NCI-H2227 treated with DMSO at 0.1 percent for 48 hours (cell line): Measurements from ENCODE around the gene ANKRD13D.
A peak's percentile ranks its signal among the peaks of the same experiment; 100 is the strongest.

ENCODE experiments used
- DNase-seq: peaks from one replicate; lab custom pipeline; 2025; lab: John Stamatoyannopoulos, UW

ANKRD13D gene

DNA sequence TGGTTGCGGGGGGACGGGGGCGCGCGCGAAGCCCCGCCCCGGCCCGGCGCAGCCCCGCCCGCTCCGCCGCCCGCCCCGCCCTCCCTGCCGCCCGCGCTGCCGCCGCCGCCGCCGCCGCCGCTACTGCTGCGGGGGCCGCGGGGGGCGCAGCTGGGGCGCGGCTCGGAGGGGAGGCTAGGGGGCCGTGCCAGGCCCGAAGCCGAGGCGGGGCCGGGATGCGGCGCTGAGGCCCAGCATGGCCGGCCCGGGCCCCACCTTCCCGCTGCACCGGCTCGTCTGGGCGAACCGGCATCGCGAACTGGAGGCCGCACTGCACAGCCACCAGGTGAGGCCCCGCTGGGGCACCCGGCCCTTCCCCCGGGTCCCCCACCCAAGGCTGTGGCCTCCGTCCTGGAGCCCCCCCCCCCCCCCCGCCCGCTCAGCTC lies at the start of gene ANKRD13D:
Gene ANKRD13D, plus strand, starts transcription at position 78 of the 425 bp plus-strand sequence. Its CDS starts 158 bp downstream, at position 236.
- no peak for DNase-seq

DNA sequence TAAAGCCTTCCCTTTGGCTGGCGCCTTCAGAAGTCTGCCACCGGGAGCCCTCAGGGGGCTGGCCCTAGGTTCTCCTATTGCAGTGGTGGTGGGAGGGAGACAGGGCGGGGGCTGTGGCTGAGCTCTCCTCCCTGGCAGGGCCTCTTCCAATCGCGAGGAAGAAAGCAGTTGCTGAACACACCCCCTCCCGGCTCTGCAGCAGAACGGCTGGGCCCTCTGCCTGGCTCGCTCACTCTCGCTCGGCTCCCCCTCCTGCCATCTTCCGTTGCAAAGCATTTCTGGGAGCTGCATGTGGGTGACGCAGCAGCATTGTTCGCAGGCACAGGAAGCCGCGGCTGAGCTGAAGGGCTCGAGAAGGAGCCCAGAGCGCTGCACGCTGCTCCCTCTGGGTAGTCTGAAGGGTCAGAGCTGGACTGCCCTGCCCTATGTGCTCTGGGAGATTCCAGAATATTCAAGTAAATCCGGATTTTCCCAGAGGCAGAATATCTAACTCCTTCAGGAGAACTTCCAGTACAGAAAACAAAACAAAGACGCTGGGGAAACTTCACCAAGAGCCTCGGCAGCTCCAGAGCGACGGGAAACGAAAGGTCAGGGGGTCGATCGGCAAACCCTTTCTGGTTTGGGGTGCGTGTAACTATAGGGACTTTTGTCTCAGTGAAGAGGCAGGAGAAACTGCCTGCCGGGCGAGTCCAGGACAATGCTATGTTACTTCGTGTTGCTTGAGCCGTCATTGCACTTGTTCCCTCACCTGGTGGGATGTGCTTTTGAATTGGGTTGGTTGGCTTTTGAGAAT lies 49.1 kb upstream of the ANKRD13D start:
- DNase-seq: peak; percentile 99

DNA sequence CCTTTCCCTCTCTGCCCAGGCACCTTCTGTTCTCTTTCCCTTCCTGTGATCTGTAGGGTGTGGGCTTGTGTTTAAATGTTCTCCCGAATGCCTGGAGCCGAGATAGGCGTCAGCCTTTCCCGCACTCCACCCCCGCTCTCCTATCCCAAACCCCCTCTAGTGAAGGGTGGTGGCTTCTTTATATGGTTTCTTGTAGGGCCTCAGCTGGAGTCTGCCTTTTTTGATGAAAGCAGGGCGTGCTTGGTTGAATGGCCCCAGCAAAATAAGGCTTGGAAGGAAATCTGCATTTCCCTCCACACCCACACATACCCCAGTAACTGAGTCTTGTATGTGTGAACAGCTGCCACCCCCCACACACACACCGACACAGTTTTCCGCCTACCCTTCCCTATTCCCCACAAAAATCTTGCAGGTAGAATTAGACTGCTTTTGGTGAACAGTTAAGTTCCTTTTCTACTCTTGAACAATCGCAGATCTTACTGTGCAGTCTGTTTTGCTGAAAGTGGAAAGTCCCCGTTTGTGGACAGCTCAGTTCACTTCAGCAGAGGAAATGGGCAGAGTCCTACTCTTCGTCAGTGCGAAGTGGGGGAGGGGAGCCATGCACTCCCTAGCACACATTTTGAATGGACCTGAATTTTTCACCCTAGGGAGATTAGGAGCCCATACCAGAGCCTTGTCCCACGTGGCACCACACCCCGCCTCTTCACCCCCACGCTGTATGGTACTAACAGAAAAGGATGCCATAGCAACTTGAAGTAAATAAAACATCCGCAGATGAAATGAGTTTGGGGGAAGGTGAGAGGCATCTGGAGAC lies 48.3 kb upstream of the ANKRD13D start:
- peak; percentile 40 for DNase-seq

DNA sequence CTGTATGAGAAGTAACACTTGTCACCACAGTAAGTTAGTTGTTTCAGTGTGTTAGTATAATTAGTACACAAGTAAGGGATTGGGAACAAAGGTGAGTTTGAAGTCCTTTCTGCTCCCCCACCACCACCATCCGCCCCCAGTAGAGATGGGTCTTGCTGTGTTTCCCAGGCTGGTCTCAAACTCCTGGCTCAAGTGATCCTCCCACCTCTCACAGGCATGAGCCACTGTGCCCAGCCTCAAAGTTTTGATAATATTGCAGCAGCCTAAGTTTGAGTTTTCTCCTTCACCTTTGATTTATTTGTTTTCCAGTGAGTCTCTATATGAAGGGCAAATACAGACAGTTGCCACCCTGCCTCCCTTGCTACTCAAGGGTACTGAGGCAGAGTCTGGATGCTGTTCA lies 46.6 kb upstream of the ANKRD13D start:
- no peak for DNase-seq

DNA sequence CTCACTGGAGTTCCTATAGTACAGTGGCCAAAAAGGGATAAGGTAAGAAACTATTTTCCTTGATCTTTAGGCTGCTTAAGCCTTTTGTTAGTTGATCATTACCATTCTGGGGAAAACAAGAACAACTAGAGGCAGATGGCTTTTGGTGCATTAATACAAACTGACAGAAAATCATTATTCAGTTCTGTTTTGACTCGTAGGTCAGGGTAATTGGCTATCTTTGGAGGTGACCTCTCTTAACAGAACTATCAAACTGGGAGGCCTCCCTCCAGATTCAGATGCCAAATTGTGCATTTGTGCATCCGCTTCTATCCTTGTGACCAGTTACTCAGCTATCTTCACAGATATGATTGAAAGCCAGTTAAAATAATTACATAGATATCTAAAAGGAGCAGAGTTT lies 46.1 kb upstream of the ANKRD13D start:
- peak; percentile 18 for DNase-seq

DNA sequence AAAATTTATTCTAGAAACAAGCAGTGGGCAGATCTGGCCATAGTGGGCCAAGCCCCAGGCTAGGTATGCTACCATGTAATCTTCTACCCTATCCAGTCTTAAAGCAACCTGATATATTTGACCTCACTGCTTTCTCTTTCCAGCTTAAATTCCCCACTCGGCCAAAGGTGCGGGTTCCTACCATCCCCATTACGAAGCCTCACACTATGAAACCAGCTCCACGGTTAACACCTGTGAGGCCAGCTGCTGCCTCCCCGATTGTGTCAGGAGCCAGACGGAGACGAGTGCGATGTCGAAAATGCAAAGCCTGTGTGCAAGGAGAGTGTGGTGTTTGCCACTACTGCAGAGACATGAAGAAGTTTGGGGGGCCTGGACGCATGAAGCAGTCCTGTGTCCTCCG lies 44.1 kb upstream of the ANKRD13D start:
- DNase-seq: no peak

DNA sequence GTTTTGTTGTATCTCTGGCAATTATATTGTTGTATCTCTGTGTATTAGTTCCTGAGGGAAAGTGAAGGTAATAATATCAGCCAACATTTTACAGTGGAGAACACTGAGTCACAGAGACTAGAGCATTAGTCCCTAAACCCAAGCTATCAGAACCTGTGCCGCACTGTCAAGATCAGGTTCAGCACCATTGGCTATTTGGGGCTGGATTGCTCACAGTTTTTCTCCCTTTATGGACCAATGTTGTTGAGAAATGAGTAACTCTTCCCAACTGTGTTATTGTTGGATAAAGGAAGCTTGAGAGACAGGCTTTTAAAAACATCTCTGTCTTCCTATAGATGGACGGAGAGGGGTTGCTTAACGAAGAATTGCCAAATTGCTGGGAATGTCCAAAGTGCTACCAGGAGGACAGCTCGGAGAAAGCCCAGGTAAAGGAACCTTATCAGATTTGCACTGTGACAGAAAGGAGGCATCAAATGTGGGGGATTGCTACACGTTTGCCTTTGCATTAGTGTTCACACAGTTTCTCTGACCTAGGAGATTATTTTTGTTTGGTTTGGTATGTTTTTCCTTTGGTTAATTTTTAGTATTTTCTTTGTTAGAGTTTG lies 41.1 kb upstream of the ANKRD13D start:
- no peak for DNase-seq

DNA sequence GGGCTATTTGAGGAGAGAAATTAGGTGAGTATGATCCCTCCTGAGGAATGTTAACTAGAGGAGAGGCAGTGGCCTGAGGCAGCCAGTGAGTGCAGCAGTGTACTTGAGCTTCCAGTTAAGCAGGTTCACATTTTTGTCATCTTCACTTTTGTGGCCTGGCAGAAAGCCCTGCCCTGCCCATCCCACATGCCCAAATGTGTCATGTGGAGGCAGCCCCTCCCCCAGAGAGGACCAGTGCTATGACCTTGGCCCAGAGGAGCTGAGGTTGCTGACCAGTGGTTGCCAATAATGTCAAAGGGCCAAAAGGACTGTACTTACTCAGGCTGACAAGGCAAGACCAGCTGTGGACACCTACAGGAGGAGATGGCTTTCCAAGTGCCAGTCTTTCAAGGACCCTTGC lies 40.5 kb upstream of the ANKRD13D start:
- no peak for DNase-seq

DNA sequence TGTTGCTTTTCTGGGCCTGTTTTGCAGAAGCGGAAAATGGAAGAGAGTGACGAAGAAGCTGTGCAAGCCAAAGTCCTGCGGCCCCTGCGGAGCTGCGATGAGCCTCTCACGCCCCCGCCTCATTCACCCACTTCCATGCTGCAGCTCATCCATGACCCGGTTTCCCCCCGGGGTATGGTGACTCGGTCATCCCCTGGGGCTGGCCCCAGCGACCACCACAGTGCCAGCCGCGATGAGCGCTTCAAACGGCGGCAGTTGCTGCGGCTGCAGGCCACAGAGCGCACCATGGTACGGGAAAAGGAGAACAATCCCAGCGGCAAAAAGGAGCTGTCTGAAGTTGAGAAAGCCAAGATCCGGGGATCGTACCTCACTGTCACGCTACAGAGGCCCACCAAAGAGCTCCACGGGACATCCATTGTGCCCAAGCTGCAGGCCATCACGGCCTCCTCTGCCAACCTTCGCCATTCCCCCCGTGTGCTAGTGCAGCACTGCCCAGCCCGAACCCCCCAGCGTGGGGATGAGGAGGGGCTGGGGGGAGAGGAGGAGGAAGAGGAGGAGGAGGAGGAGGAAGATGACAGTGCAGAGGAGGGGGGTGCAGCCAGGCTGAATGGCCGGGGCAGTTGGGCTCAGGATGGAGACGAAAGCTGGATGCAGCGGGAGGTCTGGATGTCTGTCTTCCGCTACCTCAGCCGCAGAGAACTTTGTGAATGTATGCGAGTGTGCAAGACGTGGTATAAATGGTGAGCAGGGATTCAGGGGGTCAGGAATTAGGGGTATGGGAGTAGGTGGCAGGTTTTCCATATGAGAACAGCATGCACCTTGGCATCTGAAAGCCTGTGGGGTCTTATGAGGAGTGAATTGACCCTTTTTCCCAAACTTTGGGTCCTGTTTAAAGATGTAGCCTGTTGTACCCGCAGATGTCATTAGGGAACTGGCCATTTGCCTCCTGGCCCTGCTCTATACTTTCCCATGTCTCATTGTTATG lies 38.8 kb upstream of the ANKRD13D start:
- no peak for DNase-seq

DNA sequence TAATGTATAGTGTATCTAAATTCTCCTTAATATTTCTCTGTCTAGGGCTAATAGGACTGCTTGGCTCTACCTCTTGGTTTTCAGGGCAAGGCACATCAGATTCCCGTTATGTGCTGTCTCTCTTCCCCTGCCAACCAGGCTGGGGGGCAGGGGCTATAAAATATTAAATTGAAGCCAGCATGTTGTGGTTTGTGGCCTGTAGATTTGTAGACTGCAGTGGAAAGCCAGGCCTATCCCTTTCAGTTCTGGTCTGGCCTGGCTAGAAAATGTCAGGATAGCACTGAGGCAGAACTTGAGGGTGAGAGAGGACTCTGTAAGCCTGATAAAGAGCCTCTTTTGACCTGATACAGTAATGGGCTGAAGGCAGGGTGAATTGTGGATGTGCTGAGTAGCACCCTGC lies 37.3 kb upstream of the ANKRD13D start:
- no peak for DNase-seq

DNA sequence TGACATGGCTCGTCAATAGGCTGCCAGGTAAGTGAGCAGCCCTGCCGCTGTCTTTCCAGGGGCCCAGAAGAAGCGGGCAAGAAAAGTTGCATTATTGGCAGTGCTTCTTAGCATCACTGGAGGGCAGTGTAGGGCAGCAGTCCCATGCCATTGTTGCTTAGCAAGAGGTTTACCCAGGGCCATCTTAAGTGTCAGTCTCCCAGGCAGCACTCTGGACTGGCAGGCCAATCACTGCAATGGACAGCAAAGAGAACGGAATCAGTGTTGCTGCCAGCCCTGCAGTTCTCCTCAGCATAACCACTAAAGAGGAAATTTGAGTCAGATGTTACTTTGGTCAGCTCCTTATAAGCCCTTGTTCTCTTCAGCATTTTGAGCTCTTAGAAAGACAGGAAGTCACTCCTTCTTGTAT lies 36.3 kb upstream of the ANKRD13D start:
- peak; percentile 31 for DNase-seq

DNA sequence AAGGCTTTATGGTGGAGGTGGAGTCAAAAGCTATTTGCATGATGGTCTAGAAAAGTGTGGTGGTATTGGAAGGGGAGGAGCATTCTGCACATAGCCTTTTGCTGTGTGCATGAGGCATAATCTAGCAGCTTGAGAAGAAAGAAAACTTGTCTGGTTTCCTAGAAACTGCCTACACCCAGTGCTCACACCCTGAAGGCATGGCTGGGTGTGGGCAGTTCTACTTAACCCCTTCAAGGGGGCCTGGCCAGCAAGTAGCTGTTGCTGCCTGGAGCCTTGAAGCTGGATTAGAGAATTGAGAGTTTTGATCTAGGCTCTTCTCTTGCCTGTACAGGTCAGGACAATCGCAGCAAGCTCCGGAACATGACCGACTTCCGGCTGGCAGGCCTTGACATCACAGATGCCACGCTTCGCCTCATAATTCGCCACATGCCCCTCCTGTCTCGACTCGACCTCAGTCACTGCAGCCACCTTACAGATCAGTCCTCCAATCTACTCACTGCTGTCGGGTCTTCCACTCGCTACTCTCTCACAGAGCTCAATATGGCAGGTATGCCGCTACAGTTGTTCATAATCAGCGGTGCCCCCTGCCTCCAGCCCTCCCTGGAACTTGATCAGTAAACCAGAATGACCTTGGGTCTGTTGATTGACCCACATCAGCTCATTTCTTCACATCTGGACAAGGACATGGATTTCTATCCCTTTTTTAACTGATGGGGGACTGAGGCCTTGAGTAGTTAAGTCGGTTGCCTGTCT lies 35.1 kb upstream of the ANKRD13D start:
- DNase-seq: no peak

DNA sequence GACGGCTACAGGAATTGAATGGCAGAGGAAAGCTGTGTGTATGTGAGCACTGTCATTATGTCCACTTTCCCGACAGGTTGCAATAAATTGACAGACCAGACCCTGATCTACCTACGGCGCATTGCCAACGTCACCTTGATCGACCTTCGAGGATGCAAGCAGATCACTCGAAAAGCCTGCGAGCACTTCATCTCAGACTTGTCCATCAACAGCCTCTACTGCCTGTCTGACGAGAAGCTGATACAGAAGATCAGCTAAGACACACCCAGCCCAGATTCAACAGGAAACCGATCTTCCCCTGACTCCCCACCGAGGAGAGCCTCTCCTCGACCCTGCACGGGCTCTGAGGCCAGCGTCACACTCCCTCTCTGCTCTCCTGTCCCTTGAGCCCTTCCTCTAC lies 34.3 kb upstream of the ANKRD13D start:
- no peak for DNase-seq

DNA sequence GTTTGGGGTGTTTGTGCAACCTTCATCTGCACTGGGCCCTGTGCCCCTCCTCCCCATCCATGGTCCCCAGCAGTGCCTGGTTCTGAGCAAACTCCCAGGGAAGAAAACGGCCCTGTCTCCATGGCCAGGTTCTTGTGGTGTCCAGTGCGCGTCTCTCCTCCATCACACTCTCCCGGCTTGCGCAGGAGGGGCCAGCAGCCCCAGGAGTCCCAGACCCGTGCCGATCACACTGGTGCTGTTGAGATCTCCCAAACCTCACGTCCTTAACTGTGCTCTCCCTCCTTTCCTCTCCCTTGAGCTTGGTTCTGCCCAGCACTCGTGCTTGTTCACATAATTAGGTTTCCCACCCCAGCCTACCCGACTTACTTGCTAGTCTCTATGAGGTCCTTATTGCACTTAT lies 33.8 kb upstream of the ANKRD13D start:
- no peak for DNase-seq

DNA sequence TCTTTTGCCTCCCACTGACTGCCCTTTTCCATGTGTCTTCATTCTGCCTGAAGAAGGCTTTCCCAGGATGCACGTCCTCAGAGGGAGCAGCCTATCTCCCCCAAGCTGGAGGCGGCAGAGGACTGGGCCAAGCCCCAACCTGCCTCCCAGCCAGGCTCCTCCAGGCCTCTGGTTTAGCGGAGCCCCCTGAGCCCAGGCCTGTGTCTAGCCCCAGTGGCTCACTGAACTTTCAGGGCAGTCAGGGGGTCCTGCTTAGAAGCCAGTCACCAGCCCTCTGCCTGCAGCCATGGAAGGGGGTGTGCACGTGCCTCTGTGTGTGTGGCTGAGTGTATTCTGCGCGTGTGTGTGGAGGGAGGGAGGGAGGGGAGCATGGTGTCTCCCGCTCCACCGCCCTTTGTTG lies 33.2 kb upstream of the ANKRD13D start:
- DNase-seq: no peak

DNA sequence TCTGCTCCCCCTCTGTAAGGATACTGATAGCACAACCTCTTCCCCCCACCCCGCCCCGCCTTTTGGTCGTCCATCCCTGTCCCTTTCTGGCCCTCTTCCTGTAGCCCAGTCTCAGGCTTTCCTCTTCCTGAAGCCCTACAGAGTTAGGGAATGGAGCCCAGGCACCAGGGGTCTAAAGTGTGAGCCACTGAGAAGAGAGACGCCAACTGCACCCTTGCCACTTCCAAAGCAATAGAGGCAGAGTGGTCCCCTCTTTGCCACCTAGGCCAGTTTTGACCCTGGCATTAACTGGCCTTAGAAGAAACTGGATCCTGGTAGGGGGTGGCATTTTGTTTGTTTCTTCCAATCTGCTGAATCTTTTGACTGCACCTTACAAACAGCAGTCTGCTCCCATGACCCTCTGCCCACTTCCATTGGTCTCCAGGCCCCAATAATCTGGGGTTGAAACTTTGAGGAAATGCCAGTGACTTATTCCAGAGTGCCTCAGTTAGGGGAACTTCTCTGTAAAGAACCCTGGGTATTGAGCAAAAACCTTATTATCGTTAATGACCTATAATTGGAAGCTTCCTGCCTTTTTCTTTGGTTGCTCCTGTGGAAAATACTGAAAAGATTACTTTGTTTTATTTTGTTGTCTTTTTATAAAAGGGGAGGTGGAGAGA lies 32.5 kb upstream of the ANKRD13D start:
- DNase-seq: no peak

DNA sequence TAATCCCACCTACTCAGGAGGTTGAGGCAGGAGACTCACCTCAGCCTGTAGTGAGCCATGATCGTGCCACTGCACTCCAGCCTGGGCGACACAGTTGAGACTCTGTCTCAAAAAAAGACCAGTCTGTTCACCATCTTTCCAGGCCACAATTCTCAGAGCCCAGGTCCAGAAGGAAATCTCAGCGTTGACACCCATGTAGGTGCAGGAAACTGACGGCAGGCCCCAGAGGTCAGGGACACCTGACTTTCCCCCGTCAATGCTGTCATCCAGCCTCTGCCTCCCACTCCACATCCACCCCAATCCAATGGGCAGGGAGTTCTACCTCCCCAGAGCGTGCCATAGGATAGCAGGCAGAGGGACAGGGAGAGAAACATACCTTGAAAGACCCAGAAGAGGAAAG lies 28.7 kb upstream of the ANKRD13D start:
- no peak for DNase-seq

DNA sequence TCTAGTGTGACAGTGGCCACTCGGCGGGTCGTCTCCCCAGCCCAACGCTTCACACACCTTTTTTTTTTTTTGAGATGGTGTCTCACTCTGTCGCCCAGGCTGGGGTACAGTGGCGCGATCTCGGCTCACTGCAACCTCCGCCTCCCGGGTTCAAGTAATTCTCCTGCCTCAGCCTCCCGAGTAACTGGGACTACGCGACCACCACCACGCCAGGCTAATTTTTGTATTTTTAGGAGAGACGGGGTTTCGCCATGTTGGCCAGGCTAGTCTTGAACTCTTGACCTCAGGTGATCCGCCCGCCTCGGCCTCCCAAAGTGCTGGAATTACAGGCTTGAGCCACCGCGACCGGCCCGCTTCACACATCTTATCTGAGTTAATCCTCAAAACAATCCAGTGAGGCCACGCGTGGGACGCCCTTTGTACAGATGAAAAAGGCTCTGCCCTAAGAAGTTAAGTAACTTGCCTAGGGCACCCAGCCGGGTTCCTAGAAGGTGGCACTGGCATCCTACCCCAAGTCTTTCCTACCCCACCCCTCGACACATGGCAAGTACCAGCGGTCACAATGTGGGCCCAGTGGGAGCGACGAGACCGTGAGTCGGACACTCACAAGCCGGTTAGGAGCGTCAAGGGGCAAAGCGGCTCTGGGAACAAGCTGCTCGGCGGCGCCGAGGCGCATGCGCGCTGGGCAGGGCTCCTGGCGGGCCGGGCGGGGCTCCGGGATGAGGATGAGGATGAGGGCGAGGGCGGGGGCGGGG lies 28.0 kb upstream of the ANKRD13D start:
- DNase-seq: peak; percentile 31

DNA sequence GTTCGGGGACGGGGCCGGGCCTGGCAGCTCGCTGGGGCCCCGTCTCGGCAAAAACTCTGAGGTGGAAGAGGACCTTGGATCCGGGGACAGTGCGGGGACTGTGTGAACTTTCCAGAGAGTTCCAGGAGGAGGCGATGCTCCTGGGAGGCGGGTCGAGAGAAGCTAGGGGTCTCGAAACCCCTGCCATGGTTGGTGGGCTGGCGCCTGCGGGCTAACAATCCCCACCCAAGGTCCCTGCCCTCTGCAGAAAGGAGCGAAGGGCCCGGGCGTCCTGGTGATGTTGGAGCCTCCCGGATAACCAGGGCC lies 27.5 kb upstream of the ANKRD13D start:
- DNase-seq: no peak
